Dedifferentiated amniotic fluid mesenchymal stem cell (primary cell): ENCODE measurements around the gene SRC.
A peak's percentile ranks its signal among the peaks of the same experiment; 100 is the strongest.

Experiments
- DNase-seq: peaks from one replicate; pipeline ENCODE4 v3.0.0-alpha.2; 2016; ENCODE audit errors: extremely low spot score

The SRC gene

DNA sequence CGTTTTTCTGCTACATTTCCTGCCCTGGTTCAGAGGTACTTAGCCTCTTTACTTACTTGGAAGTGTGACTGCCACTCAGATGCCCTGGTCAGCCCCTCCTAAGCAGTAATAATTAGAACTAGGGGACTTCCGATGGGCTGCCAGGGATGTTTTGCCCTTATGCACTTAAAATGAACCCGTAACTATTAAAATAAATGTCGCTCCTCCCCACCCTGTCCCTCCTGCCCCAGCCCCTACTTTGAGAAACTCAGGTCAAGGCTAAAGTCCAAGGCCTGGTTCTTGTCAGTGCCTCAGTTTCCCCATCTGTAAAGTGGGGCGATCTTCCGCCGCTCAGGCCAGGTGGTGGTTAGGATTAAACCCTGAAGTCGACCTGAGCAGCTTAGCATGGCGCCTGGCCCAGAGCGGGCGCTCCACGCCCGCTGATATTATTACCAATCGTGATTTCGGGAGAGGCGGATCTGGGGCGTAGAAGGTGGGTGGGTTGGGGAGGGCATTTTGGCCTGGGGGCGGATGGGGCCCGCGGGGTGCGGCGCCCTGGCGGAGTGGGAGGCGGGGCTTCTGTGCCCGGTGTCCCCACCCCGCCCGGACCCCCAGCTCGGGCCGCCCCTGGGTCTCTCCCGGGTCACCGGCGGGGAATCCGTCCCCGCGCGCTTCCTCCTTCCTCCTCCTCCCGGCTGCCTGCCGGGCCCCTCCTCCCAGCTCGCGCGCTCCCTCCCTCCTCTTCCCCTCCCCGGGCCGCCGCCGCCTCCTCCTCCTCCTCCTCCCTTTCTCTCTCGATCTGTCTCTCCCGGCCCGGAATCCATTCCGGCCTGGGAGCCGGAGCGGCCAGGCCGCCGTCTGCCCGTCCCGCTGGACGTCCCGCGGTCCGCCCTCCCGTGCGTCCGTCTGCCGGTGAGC, at the start of gene SRC:
Gene SRC, plus strand, starts transcription at position 802 of the 897 bp plus-strand sequence. CDS start 38,014 bp downstream, outside the sequence.
- DNase-seq, result peak; percentile 51

DNA sequence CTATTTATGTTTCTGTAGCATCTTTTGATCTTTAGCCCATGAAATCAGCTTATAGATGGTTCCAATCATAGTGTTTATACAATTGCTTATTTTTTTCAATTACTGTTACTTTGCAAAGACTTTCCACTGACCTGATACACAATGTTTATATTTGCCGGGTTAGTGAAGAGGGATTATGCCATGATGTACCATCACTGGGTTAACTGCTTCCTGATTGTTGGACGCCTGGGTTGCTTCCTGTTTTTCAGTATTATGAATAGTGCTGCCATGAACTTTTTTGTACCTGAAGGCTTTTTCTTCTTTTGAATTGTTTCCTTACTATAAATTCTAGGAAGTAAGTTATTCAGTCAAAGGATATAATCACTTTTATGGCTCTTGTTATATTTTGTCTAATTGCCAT, 49.6 kb upstream of the SRC start:
- DNase-seq, result no peak

DNA sequence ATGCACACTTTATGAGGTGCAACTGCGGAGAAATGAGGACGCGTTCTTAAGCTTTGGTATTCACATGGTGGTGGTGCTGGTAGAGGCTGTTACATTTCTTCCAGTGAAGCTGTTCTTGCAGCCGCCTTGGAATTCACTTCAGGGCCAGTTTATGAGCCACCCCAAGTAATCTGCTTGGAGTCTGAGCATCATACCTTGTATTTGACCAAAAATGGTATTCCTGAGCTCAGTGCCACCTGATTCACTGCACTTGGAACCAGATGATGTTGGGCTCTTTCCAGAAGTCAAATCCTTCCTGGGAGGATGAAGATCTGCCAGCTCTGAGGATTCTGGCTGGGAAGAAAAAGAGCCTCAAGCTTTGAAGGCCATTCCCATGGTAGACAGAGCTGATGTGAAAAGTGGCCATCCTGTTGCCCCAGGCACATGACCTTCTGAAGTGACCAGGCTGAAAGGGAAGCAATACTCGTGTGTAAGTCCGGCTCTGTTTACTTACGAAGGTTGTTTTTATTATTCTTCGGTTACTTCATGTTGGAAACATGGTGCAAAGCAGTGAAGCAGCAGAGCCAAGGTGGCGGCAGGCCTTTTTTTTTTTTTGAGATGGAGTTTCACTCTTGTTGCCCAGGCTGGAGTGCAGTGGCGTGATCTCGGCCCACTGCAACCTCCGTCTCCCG, 48.7 kb upstream of the SRC start:
- DNase-seq, result no peak

DNA sequence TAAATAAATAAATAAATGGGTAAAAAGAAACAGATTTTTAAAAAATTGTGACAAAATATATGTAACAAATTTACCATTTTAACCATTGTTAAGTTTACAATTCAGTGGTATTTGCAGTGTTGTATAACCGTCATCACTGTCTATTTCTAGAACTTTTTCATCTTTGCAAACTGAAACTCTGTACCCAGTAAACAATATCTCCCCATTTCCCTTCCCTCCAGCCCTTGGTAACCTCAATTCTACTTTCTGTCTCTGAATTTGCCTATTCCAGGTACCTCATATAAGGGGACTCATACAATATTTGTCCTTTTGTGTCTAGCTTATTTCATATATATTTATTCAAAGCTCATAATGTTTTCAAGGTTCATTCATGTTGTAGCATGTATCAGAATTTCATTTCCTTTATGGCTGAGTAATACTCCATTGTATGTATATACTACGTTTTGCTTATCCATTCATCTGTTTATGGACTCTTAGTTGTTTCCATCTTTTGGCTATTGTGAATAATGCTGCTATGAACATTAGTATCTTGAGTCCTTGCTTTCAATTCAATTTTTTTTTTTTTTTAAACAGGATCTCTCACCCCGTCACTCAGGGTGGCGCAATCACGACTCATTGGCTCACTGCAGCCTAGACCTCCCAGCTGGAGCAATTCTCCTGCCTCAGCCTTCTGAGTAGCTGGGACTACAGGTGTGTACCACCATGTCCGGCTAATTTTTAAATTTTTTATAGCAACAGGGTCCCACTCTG, 47.6 kb upstream of the SRC start:
- DNase-seq, result no peak

GRCh38 chr20:37299718-37300528, 46.0 kb upstream of the SRC start:
- DNase-seq, result no peak

- no peak for DNase-seq
Measured at GRCh38 chr20:37301120-37301519, 44.8 kb upstream of the SRC start.

DNA sequence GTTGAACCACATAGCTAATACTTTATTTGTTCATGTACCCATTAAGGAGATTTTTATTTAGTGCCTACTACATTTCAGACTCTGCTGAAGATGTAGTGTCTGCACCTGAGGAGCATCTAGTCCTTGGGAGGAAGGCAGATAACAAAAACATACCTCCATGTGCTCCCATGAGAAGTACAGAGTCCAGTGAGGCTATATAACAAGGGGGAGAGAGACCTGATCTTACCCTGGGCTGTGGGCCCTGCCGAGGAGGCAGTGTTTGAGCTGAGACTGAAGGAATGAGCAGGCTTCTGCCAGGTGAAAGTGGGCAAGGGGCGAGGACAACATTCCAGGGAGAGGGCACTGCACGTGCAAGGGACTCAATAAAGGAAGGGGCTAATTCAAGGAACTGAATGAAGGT, 44.4 kb upstream of the SRC start:
- no peak for DNase-seq

DNA sequence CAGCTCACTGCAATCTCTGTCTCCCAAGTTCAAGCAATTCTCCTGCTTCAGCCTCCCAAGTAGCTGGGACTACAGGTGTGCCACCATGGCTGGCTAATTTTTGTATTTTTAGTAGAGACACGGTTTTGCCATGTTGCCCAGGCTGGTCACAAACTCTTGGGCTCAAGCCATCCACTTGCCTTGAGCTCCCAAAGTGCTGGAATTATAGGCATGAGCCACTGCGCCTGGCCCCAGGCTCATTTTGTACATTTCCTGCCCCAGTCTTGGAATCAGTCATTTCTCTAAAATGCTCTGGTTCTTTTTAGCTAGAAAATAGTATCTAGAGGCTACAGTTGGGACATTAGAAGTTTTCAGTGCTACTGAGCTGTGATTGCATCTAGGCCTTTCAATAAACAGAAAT, 43.0 kb upstream of the SRC start:
- no peak for DNase-seq

- DNase-seq, result no peak
Measured at GRCh38 chr20:37303637-37304036, 42.3 kb upstream of the SRC start.

DNA sequence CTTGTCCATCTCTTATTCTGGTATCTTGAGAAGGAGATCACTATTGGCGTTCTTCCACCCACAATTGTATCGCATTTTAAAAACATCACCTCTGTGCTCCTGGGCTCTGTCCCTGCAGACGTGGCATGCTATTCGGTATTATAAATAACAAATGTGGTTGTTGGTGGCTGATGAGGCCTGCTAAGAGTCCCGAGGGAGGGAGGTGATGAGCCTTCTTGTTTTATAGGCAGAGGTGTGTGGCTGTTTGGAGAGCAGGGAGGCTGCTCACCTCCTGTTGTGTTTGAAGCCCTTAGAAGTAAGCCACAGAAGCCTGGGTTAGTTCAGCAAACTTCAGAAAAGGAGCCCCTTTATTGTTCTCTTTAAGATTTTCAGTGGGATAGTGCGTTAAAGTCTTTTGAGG, 40.9 kb upstream of the SRC start:
- DNase-seq, result no peak

DNA sequence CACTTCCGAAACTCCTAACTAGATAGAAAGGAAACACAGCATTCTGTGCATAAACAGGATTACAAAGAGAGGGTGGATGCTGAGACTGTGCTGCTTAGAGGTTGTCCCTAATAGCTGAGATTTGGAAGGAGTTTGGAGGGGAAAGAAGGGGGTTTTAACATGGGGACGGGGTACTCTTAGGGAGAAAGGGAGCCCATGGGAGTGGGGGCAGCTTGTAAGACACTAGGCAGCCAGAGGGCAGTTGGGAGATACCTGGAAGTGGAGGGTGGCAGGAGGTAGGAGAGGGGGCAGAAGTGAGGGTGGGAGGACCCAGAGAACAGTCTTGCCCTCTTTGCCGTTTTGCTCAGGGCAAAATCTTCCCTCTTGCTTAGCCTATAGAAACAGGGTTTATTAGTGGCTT, 40.1 kb upstream of the SRC start:
- DNase-seq, result no peak

GRCh38 chr20:37308086-37309050, 37.6 kb upstream of the SRC start:
- DNase-seq, result no peak

DNA sequence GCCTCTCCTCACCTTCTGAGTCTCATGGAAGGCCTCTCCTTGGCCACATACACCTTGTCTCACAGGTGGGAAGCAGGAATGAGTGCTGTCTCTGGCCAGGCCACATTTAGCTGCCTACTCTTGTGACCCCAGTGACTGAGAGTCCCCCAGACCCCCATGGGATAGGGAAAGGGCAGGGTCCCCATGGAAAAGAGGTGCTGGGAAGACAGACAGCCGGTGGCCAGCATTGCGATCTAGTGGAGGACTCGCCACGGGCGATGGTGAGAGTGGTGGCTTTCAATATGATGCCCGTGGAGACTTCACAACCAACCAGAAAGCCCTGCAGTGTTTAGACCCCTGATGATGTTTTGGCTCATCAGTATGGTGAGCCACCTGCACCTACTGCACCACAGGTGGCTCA, 36.6 kb upstream of the SRC start:
- DNase-seq, result no peak

- DNase-seq, result no peak
Measured at GRCh38 chr20:37309936-37310590, 35.9 kb upstream of the SRC start.

GRCh38 chr20:37310951-37311350, 35.0 kb upstream of the SRC start:
- no peak for DNase-seq

- no peak for DNase-seq
Measured at GRCh38 chr20:37311710-37312355, 34.1 kb upstream of the SRC start.

- DNase-seq, result no peak
Measured at GRCh38 chr20:37313546-37314091, 32.3 kb upstream of the SRC start.

- no peak for DNase-seq
Measured at GRCh38 chr20:37314099-37314498, 31.8 kb upstream of the SRC start.

GRCh38 chr20:37314617-37315016, 31.3 kb upstream of the SRC start:
- no peak for DNase-seq
